ENCODE measurements around the gene SLBP.
"Not testable (repeated sequence)": the region's sequence is repeated elsewhere in the genome, so short reads cannot be mapped to it uniquely, and the experiment has no call there.

The SLBP gene

GRCh38 chr4:1716065-1716945, 4.2 kb upstream of the SLBP start:
- no peak overlapping the region for H3K27ac Mint-ChIP-seq
- no peak overlapping the region for H3K4me3 Mint-ChIP-seq
- CTCF ChIA-PET: no interaction called here
- H3K4me1 Mint-ChIP-seq: peaks cover 51% of the 10 kb centered on the region
- peaks cover 31% of the 10 kb centered on the region for H3K36me3 Mint-ChIP-seq
- peaks cover 2% of the 10 kb centered on the region for H3K27me3 Mint-ChIP-seq
- DNase-seq: no peak
- H3K9me3 Mint-ChIP-seq: no peaks in the 10 kb centered on the region

- peak overlapping the region; percentile 58 for H3K27ac Mint-ChIP-seq
- CTCF ChIA-PET: no interaction called here
- peaks cover 3% of the 10 kb centered on the region for H3K27me3 Mint-ChIP-seq
- peak overlapping the region; percentile 100 for H3K4me3 Mint-ChIP-seq
- DNase-seq: no peak
- peaks cover 61% of the 10 kb centered on the region for H3K4me1 Mint-ChIP-seq
- H3K36me3 Mint-ChIP-seq: peaks cover 37% of the 10 kb centered on the region
- no peaks in the 10 kb centered on the region for H3K9me3 Mint-ChIP-seq
Observed at GRCh38 chr4:1715002-1715758, 3.1 kb upstream of the SLBP start.

GRCh38 chr4:1714303-1715001, 2.3 kb upstream of the SLBP start:
- Mint-ChIP-seq H3K9me3 (no peaks in the 10 kb centered on the region), H3K4me3 (peak overlapping the region; percentile 100), H3K4me1 (peaks cover 61% of the 10 kb centered on the region), H3K36me3 (peaks cover 41% of the 10 kb centered on the region), H3K27ac (peak overlapping the region; percentile 97), H3K27me3 (peaks cover 3% of the 10 kb centered on the region)
- CTCF ChIA-PET: interaction anchor here (3.3 kb wide), 1 partner anchor 21 kb away, joined by 26 read pairs; no protein-coding TSS in a partner anchor
- DNase-seq: no peak

GRCh38 chr4:1713003-1713851, 1.1 kb upstream of the SLBP start:
- H3K9me3 Mint-ChIP-seq: no peaks in the 10 kb centered on the region
- H3K36me3 Mint-ChIP-seq: peaks cover 44% of the 10 kb centered on the region
- CTCF ChIA-PET: interaction anchor here (1.2 to 3.3 kb wide), 2 partner anchors 13 to 19 kb away, joined by 3 to 26 read pairs; no protein-coding TSS in a partner anchor

GRCh38 chr4:1711571-1712215, 426 bp downstream of the SLBP start:
- Mint-ChIP-seq H3K36me3 (peaks cover 47% of the 10 kb centered on the region), H3K4me1 (peaks cover 67% of the 10 kb centered on the region), H3K4me3 (peak overlapping the region; percentile 94), H3K9me3 (no peaks in the 10 kb centered on the region), H3K27ac (peak overlapping the region; percentile 95), H3K27me3 (peaks cover 3% of the 10 kb centered on the region)
- CTCF ChIA-PET: interaction anchor here (1.0 to 3.3 kb wide), 2 partner anchors 9 to 18 kb away, joined by 3 to 26 read pairs; partner anchors contain the start of genes TACC3 and TMEM129
- DNase-seq: peak; percentile 60

More at GRCh38 chr4:1713003-1713851, 1.1 kb upstream of the SLBP start:
- peak overlapping the region; percentile 97 for H3K27ac Mint-ChIP-seq
- H3K4me3 Mint-ChIP-seq: peak overlapping the region; percentile 100
- DNase-seq: no peak
- peaks cover 3% of the 10 kb centered on the region for H3K27me3 Mint-ChIP-seq
- H3K4me1 Mint-ChIP-seq: peaks cover 63% of the 10 kb centered on the region

GRCh38 chr4:1711055-1711570, 1.0 kb downstream of the SLBP start:
- Mint-ChIP-seq H3K27me3 (peaks cover 3% of the 10 kb centered on the region), H3K9me3 (no peaks in the 10 kb centered on the region), H3K27ac (peak overlapping the region; percentile 95), H3K4me3 (peak overlapping the region; percentile 94), H3K4me1 (peaks cover 67% of the 10 kb centered on the region), H3K36me3 (peaks cover 50% of the 10 kb centered on the region)
- no peak for DNase-seq
- CTCF ChIA-PET: interaction anchor here (3.3 kb wide), 1 partner anchor 17 kb away, joined by 26 read pairs; no protein-coding TSS in a partner anchor

GRCh38 chr4:1708581-1708980, 3.5 kb downstream of the SLBP start:
- H3K9me3 Mint-ChIP-seq: no peaks in the 10 kb centered on the region
- CTCF ChIA-PET: interaction anchor here (1.2 to 10.9 kb wide), 2 partner anchors 16 to 19 kb away, joined by 3 to 95 read pairs; no protein-coding TSS in a partner anchor
- H3K4me1 Mint-ChIP-seq: peaks cover 56% of the 10 kb centered on the region
- peaks cover 56% of the 10 kb centered on the region for H3K36me3 Mint-ChIP-seq
- DNase-seq: no peak
- H3K4me3 Mint-ChIP-seq: peak overlapping the region; percentile 31
- peaks cover 3% of the 10 kb centered on the region for H3K27me3 Mint-ChIP-seq
- no peak overlapping the region for H3K27ac Mint-ChIP-seq

- Mint-ChIP-seq H3K9me3 (no peaks in the 10 kb centered on the region), H3K4me3 (no peak overlapping the region), H3K36me3 (peaks cover 66% of the 10 kb centered on the region), H3K4me1 (peaks cover 66% of the 10 kb centered on the region), H3K27me3 (peaks cover under 1% of the 10 kb centered on the region), H3K27ac (no peak overlapping the region)
- CTCF ChIA-PET: interaction anchor here (10.9 kb wide), 1 partner anchor 13 kb away, joined by 95 read pairs; no protein-coding TSS in a partner anchor
- DNase-seq: no peak
Observed at GRCh38 chr4:1706358-1706757, 5.8 kb downstream of the SLBP start.

GRCh38 chr4:1705732-1706131, 6.4 kb downstream of the SLBP start:
- no peaks in the 10 kb centered on the region for H3K27me3 Mint-ChIP-seq
- H3K9me3 Mint-ChIP-seq: no peaks in the 10 kb centered on the region
- peaks cover 62% of the 10 kb centered on the region for H3K36me3 Mint-ChIP-seq
- no peak overlapping the region for H3K4me3 Mint-ChIP-seq
- no peak overlapping the region for H3K27ac Mint-ChIP-seq
- CTCF ChIA-PET: interaction anchor here (10.9 kb wide), 1 partner anchor 13 kb away, joined by 95 read pairs; no protein-coding TSS in a partner anchor
- DNase-seq: no peak
- peaks cover 59% of the 10 kb centered on the region for H3K4me1 Mint-ChIP-seq

- CTCF ChIA-PET: interaction anchor here (0.5 to 10.9 kb wide), 2 partner anchors 11 to 22 kb away, joined by 3 to 95 read pairs; no protein-coding TSS in a partner anchor
- no peaks in the 10 kb centered on the region for H3K27me3 Mint-ChIP-seq
- no peak for DNase-seq
- no peak overlapping the region for H3K27ac Mint-ChIP-seq
- H3K4me1 Mint-ChIP-seq: peaks cover 41% of the 10 kb centered on the region
- H3K36me3 Mint-ChIP-seq: peaks cover 61% of the 10 kb centered on the region
- H3K4me3 Mint-ChIP-seq: no peak overlapping the region
- H3K9me3 Mint-ChIP-seq: no peaks in the 10 kb centered on the region
Observed at GRCh38 chr4:1703867-1704266, 8.3 kb downstream of the SLBP start.

- not testable (repeated sequence) for H3K4me3 Mint-ChIP-seq, H3K9me3 Mint-ChIP-seq, H3K27me3 Mint-ChIP-seq, DNase-seq, H3K27ac Mint-ChIP-seq
- peaks cover 56% of the 10 kb centered on the region for H3K36me3 Mint-ChIP-seq
- peaks cover 29% of the 10 kb centered on the region for H3K4me1 Mint-ChIP-seq
- CTCF ChIA-PET: interaction anchor here (1.5 to 10.9 kb wide), 2 partner anchors 9 to 12 kb away, joined by 3 to 95 read pairs; no protein-coding TSS in a partner anchor
Observed at GRCh38 chr4:1701671-1702070, 10.4 kb downstream of the SLBP start.

GRCh38 chr4:1695913-1696312, 16.2 kb downstream of the SLBP start:
- no peak overlapping the region for H3K27ac Mint-ChIP-seq
- CTCF ChIA-PET: interaction anchor here (5.0 kb wide), 1 partner anchor 30 kb away, joined by 96 read pairs; no protein-coding TSS in a partner anchor
- H3K36me3 Mint-ChIP-seq: peaks cover 52% of the 10 kb centered on the region

More at GRCh38 chr4:1695913-1696312, 16.2 kb downstream of the SLBP start:
- Mint-ChIP-seq H3K4me3 (no peak overlapping the region), H3K9me3 (no peaks in the 10 kb centered on the region), H3K27me3 (no peaks in the 10 kb centered on the region), H3K4me1 (peaks cover 4% of the 10 kb centered on the region)
- no peak for DNase-seq
